GM18951 (cell line): Measurements from ENCODE around the gene PDE6A.

ENCODE experiments used
- POLR2A ChIP-seq: IDR thresholded peaks from 4 replicates; pipeline ENCODE4 v1.6.1; 2011; ENCODE audit warnings: mild to moderate bottlenecking; ENCODE audit not compliant: insufficient read length, insufficient read depth; ENCODE audit errors: extremely low read depth
- in situ Hi-C: fragments of 300-500 bp; cut with MboI; formaldehyde crosslinking; loops from one replicate; pipeline ENCODE4 v1.12.0; 2022; ENCODE audit warnings: low sequenced_read_pairs, mixed read lengths, inconsistent platforms; ENCODE audit not compliant: unreplicated experiment

The PDE6A gene

DNA sequence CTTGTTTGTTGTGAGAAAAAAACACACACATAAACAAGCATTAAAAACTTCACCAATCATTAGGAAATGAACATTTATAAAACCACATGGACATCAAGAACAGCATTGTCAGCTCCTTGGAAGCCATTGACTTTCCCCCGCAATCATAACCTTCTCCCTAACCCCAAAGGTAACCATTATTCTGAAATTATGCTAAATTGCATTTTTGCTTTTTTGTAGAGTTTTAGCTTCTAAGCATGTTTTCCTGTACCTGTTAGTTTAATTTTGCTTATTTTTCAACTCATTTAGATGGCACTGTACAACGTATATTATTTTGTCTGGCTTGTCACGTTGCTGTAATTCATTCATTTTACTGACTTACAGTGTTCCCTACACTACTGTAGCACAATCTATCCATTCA, 36.8 kb downstream of the PDE6A start:
- in situ Hi-C loops = no loop called here
- TF ChIP-seq POLR2A = no peak

DNA sequence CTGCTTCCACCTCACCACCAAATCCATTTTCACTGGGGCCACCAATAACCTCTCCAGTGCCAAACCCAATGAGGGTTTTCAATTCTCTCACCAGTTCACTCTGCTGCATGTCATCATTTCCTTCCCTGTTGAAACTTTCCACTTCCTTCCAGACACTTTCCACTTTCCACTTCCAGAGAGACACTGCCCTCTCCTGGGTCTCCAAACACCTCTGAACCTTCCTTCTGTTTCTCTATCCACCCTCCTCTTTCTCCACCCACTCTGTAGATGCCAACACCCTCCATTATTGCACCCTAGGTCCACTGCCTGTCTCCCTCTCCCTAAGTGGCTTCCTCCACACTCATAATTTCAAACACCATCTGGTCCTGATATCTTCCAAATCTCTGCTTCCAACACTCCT, 39.6 kb downstream of the PDE6A start:
- in situ Hi-C loops = no loop called here
- no peak for TF ChIP-seq POLR2A

DNA sequence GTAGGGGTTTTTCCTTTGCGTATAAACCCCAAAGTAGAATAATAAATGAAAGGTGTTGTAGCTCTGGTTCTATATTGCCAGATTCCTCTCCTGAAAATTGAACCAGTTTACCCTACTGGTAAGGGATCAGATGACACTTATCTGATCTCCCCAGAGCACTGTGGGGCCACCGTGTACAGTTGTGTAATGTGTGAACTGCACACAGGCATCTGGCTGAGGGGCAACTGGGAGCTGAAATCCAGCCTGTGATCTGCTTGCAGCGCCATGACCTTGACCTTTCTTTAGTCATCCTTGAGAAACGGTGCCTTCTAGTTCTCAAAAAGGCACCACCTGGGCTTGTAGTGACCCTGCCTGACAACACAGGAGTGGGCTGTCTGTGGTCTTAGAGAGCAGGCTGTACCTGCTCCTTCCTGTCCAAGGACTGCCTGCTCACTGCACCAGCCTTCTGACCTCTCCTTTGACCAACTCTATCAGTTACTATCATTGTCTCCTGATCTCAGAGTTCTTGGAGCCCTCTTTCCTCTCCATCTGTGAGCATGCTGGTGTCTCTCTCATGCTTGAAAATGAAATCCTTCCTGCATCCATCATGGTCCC, 40.2 kb downstream of the PDE6A start:
- no peak for TF ChIP-seq POLR2A
- in situ Hi-C loops = no loop called here

DNA sequence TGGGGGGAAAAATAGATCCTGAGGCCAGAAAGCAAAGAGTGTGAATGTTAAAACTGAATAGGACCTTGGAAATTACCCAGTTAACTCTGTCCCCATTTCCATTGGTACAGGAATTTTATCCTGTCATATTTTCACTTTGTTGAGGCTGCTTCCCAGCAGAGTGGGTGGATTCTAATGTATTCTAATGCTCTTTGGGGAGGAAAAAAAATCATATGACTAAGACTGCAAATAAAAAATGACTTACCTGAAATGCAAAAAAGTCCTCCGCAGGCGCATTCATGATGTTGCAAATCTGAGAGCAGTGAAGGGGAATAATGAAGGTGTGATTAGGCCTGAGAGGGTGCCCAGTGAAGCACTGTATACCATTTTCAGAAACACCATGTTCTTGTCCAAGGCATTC, 41.2 kb downstream of the PDE6A start:
- in situ Hi-C loops = no loop called here

DNA sequence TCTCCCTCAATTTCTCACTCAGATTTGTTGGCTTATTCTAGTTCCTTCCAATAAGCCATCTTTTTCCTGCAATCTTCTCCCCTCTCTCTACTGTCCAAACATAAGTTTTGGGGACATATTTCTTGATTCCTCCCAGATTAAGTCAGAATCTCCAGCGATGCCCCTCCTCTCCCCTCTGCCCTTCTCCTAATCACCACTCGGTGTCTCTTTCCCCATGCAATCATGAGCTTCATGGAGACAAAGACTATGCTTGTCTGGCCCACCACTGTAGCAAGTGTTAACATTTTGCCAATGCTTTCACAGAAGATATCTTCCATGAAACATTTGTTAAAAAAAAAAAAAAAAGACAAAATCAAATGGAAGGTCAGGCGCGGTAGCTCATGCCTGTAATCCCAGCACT, 42.4 kb downstream of the PDE6A start:
- TF ChIP-seq POLR2A = no peak
- in situ Hi-C loops = no loop called here

More for the DNA sequence above, 41.2 kb downstream of the PDE6A start:
- no peak for TF ChIP-seq POLR2A

DNA sequence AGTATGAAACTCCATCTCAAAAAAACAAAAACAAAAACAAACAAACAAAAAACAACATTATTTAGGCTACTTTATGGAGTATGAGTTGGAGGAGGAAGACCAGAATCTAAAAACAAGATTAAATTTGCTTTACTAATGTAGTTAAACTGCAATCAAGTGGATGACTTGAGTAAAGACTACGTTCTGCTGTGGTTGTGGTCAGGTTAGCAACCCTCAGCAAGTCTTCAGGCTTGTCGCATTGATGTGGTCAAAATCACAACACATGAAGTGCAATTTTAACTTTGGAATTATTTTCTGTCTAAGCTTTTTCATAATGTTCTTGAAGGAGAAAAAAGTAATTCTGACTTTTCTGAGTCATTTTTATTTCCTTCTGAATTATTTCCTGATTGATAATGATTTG, 43.1 kb downstream of the PDE6A start:
- TF ChIP-seq POLR2A = no peak
- in situ Hi-C loops = no loop called here

DNA sequence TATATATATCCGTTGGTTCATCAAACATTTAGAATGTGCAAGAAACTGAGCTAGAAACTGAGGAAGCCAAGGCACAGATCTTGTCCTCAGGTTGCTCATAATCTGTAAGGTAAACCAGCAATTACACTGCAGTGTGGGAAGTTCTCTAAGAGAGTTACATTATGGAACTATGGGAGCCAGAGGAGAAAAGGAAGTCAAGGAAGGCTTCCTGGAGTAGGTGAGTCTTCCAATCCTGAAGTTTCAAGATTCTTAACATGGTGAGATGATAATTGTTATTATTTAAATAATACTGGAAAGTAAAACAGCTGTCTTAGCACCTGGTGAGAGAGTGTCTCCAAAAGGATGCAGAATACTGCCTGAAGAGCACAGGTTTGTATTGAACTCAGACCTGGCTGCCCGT, 44.2 kb downstream of the PDE6A start:
- no peak for TF ChIP-seq POLR2A
- in situ Hi-C loops = no loop called here

DNA sequence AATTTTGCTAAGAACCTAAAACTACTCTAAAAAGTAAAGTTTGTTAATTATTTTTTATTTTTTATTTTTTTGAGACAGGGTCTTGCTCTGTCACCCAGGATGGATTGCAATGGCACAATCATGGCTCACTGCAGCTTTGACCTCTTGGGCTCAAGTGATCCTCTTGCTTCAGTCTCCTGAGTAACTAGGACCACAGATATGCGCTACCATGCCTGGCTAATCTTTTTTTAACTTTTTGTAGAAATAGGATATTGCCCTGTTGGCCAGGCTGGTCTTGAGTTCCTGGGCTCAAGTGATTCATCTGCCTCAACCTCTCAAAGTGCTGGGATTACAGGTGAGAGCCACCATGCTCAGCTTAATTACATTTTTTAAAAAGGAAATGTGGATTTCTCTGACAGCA, 45.8 kb downstream of the PDE6A start:
- in situ Hi-C loops = no loop called here
- no peak for TF ChIP-seq POLR2A

DNA sequence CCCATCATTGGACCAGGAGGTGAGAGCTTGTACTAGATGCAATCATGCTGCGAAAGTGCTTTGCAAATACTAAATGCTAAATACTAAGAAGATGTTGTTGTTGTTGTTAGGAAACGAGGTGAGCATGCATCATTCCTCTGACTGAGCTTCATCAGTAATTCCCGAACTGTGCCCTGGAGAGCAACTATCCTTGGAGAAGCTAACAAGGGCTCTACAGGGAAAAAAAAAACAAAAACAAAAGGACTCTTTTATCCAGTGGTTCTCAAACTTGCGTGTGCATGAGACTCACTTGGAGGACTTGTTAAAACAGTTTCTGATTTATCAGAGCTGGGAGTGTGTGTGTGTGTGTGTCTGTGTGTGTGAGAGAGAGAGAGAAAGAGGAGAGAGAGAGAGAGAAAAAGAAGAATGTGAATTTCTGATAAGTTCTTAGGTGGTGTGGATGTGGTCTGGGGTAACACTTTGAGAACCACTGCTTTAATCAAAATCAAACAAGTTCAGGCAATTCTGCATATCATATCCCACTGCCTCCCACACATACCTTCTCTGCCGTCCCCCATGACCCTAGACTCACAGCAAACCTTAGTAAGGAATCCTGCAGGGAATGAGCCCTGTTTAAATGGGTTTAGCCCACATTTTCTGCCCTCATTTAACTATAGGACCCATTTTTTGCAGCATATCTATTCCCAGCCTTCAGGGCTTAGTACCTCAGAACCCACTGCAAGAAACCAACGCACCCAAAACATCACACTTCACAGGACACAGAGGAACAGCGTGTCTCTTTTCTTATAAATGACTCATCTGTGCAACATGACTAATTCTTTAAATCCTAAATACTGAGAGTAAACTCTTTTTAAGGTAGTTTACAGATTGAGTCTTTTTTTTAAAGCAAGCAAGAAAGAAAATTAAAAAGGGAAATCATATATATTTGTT, 48.9 kb downstream of the PDE6A start:
- in situ Hi-C loops = no loop called here
- TF ChIP-seq POLR2A = no peak

DNA sequence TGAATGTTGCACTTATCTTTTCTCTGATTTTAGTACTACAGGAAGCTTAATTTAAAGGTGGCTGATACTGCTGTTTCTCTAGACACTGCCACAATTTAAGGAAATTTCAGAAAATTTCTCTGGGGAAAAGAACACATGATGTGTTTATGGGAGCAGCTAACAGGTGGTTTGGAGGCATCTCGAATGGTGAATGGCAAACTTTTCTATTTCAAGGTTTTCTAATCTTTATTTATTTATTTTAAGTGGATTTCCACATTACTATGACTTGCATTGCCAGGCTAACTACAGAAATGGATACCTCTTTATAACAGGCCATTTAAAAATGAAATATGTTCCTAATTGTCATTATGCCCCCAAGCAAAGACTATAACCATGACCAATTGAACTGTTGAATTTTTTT, 50.4 kb downstream of the PDE6A start:
- no peak for TF ChIP-seq POLR2A
- in situ Hi-C loops = no loop called here

DNA sequence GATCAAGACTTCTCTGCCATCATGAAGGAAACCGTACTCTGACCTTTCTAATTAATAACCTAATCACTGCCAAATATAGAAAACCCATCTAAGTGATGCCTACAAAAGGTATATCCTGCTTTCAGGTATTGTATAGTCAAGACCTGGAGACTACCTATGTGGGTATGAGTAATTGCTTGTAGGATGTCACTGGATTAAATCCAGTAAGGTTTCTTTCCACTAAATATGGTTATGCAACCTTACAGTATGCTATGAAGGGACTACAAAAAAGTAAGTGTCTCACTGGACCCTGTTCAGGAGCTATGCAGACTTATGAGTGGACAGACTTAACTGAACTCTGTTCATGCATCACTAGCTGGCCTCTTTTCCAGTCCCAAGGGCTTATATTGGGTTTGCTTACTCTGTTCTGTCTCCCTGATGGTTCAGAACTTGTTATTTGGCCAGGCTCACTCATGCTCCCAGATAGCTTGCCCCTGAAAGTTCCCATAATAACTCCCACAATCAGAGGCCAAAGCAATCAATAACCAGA, 51.1 kb downstream of the PDE6A start:
- TF ChIP-seq POLR2A = no peak
- in situ Hi-C loops = no loop called here

DNA sequence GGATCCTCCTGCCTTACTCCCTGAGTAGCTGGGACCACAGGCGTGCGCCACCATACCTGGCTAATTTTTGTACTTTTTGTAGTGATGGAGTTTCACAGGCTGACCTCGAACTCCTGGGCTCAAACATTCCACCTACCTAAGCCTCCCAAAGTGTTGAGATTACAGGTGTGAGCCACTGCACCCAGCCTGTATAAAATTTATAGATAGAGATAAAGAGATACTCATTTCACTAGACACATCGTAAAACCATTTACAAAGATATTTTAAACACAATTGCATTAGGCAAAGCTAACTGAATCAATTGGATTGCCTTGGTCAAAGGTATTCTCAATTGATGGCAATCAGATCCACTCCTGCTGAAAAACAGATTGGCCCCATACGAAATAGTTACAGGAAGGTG, 52.0 kb downstream of the PDE6A start:
- TF ChIP-seq POLR2A = no peak
- in situ Hi-C loops = no loop called here

DNA sequence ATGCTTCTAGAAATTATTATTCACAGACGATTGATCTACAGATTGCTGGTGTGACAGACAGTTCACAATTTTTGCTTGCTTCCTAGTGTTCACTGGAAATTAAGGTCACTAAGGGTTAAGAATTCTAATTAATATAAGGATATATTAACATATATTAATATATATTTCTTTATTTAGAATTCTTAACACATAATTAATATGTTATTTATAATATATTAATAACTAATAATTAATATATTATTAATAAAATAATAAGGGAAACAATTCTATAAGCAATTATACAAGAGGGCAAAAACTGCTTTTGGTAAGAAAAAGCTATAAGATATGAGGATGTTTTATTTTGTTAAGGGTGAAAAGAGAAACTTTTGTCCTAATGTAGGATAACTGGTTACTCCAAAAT, 56.3 kb downstream of the PDE6A start:
- in situ Hi-C loops = no loop called here
- no peak for TF ChIP-seq POLR2A
